PFSK-1 (cell line): Measurements from ENCODE around the gene PKMYT1.

Experiments used
- FOXP2 ChIP-seq: optimal IDR thresholded peaks from 2 replicates; pipeline ENCODE3; 2011; ENCODE audit warnings: borderline replicate concordance, control low read depth, inconsistent platforms; ENCODE audit not compliant: insufficient read depth; ENCODE audit errors: extremely low read length, extremely low read depth
- POLR2AphosphoS5 ChIP-seq: IDR thresholded peaks from 2 replicates; pipeline ENCODE4 v1.6.1; 2012; ENCODE audit warnings: low read depth, mild to moderate bottlenecking, control low read depth, low read length, moderate library complexity
- SIN3A ChIP-seq: IDR thresholded peaks from 2 replicates; pipeline ENCODE4 v1.6.1; 2012; ENCODE audit warnings: mild to moderate bottlenecking, low read length, moderate library complexity, borderline replicate concordance; ENCODE audit not compliant: insufficient read depth
- TAF1 ChIP-seq: IDR thresholded peaks from 2 replicates; pipeline ENCODE4 v1.6.1; 2012; ENCODE audit warnings: low read length, control low read depth, borderline replicate concordance; ENCODE audit not compliant: insufficient read depth
- TF ChIP-seq, protein P1 (sequence below), 2 experiments: IDR thresholded peaks; 2 replicates each; pipeline versions ENCODE4 v1.6.1 to v1.8.0; 2011 to 2012; ENCODE audit warnings: low read depth in 2 of 2, low read length in 2 of 2, control low read depth in 1 of 2, inconsistent platforms in 1 of 2, mild to moderate bottlenecking in 1 of 2, moderate library complexity in 1 of 2; ENCODE audit not compliant: insufficient read depth in 1 of 2

DNA sequence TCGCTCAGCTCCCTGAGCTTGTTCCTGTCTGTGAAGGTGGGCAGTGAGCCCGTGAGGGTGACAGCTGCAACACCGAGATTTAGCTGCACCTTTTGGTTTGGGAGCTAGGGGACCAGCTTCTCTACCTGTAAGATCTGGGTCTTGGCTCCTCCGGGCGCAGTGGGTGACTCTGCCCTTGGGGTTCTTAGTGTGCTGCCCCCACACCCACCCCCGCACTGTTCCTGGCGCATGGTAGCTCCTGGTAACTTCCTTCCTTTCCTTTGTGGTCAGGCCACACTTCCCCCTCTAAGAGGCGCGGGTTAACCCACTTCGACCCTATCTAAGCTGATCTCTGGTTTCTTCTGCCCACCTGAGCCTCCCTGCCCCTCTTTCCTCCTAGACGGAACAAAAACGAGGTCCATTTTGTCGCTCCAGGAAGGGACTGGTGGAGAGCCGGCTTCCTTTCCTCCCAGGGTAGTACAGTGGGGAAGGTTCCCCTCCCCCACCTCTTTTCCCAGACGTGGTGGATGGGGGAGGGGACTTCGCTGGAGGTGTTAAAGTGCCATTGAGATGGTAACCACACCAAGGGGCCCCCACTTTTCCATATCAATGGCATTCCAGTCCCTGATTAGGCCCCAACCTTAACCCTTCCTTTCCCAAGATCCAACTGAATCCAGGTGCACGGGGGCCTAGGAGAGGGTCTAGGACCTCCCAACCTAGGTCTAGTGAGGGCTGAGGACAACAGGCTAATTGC, 27.9 kb upstream of the PKMYT1 start:
- TF ChIP-seq, protein P1, sequence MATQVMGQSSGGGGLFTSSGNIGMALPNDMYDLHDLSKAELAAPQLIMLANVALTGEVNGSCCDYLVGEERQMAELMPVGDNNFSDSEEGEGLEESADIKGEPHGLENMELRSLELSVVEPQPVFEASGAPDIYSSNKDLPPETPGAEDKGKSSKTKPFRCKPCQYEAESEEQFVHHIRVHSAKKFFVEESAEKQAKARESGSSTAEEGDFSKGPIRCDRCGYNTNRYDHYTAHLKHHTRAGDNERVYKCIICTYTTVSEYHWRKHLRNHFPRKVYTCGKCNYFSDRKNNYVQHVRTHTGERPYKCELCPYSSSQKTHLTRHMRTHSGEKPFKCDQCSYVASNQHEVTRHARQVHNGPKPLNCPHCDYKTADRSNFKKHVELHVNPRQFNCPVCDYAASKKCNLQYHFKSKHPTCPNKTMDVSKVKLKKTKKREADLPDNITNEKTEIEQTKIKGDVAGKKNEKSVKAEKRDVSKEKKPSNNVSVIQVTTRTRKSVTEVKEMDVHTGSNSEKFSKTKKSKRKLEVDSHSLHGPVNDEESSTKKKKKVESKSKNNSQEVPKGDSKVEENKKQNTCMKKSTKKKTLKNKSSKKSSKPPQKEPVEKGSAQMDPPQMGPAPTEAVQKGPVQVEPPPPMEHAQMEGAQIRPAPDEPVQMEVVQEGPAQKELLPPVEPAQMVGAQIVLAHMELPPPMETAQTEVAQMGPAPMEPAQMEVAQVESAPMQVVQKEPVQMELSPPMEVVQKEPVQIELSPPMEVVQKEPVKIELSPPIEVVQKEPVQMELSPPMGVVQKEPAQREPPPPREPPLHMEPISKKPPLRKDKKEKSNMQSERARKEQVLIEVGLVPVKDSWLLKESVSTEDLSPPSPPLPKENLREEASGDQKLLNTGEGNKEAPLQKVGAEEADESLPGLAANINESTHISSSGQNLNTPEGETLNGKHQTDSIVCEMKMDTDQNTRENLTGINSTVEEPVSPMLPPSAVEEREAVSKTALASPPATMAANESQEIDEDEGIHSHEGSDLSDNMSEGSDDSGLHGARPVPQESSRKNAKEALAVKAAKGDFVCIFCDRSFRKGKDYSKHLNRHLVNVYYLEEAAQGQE (IDR thresholded peaks at IDR 0.05; ENCODE audit: insufficient read depth in 1 of 2, low read depth in 2 of 2, low read length in 2 of 2), result no peak
- TF ChIP-seq TAF1 (no peak), POLR2AphosphoS5 (no peak), SIN3A (no peak), FOXP2 (no peak)
